Activated CD4-positive, alpha-beta memory T cell treated with anti-CD3 and anti-CD28 coated beads for 36 hours (primary cell): ENCODE data around the gene PTPRE. TPM values are rescaled to one million over a fixed set of nuclear protein-coding genes. Genes with fewer than 3 reads are reported as not detected.

Source experiments
- CTCF ChIA-PET: fragments of 350-600 bp; sonication (Branson Sonifier 250); formaldehyde crosslinking; loops from one replicate; lab custom pipeline; 2021; ENCODE audit warnings: antibody characterized with exemption, inconsistent platforms; lab: Charles Lee
- POLR2A ChIA-PET: fragments of 350-600 bp; sonication (Branson Sonifier 250); formaldehyde crosslinking; loops from one replicate; lab custom pipeline; 2021; ENCODE audit warnings: antibody characterized with exemption; lab: Charles Lee
- DNase-seq: peaks from one replicate; pipeline ENCODE4 v3.0.0-alpha.2; 2020
- H3K27ac Mint-ChIP-seq: one replicate; pipeline ENCODE4 v1.8.0; 2021; ENCODE audit warnings: mixed read lengths
- H3K27me3 Mint-ChIP-seq: one replicate; pipeline ENCODE4 v1.8.0; 2021; ENCODE audit warnings: mixed read lengths
- H3K36me3 Mint-ChIP-seq: one replicate; pipeline ENCODE4 v1.8.0; 2021; ENCODE audit warnings: mixed read lengths
- H3K4me1 Mint-ChIP-seq: one replicate; pipeline ENCODE4 v1.8.0; 2021; ENCODE audit warnings: low read depth, mixed read lengths
- H3K4me3 Mint-ChIP-seq: one replicate; pipeline ENCODE4 v1.8.0; 2021; ENCODE audit warnings: mild to moderate bottlenecking, mixed read lengths
- H3K9me3 Mint-ChIP-seq: one replicate; pipeline ENCODE4 v1.8.0; 2021; ENCODE audit warnings: mixed read lengths
- intact Hi-C: fragments of 100-400 bp; cut with micrococcal nuclease; formaldehyde crosslinking; loops from one replicate; pipeline ENCODE4 v1.15.1; 2023
- total RNA-seq, 2 experiments: library from RNA; stranded (reverse); gene quantifications; one replicate each; pipeline ENCODE4 v1.2.3, GENCODE V29; 2021

PTPRE gene
- total RNA-seq, 2 experiments from 2014 or later: 29.4 to 34.0 TPM

GRCh38 chr10:128064108-128064969, 157.4 kb downstream of the PTPRE start:
- peak; percentile 91 for DNase-seq
- intact Hi-C loops: loop anchor here (1.0 to 2.0 kb wide), 4 partner anchors 16 to 73 kb away; partner anchors contain the start of gene MKI67
- H3K27ac Mint-ChIP-seq: peak overlapping the region; percentile 96
- H3K9me3 Mint-ChIP-seq: peaks cover 3% of the 10 kb centered on the region
- ChIA-PET CTCF (interaction anchor here (0.7 to 8.5 kb wide), 14 partner anchors 13 to 348 kb away, joined by 3 to 83 read pairs (median 4); partner anchors contain the start of gene PTPRE), POLR2A (interaction anchor here (0.6 to 5.6 kb wide), 9 partner anchors 12 to 78 kb away, joined by 3 to 135 read pairs (median 5); partner anchors contain the start of gene MKI67)
- no peaks in the 10 kb centered on the region for H3K27me3 Mint-ChIP-seq
- peaks cover 58% of the 10 kb centered on the region for H3K4me1 Mint-ChIP-seq
- H3K4me3 Mint-ChIP-seq: peak overlapping the region; percentile 59
- peaks cover 65% of the 10 kb centered on the region for H3K36me3 Mint-ChIP-seq

GRCh38 chr10:128064970-128065580, 158.2 kb downstream of the PTPRE start:
- ChIA-PET POLR2A (interaction anchor here (0.6 to 5.6 kb wide), 6 partner anchors 14 to 79 kb away, joined by 3 to 135 read pairs (median 6); no protein-coding TSS in a partner anchor), CTCF (interaction anchor here (0.9 to 8.5 kb wide), 8 partner anchors 16 to 349 kb away, joined by 3 to 83 read pairs (median 10); partner anchors contain the start of gene PTPRE)
- no peaks in the 10 kb centered on the region for H3K27me3 Mint-ChIP-seq
- intact Hi-C loops: loop anchor here (1.0 to 2.0 kb wide), 4 partner anchors 17 to 74 kb away; partner anchors contain the start of gene MKI67
- H3K27ac Mint-ChIP-seq: peak overlapping the region; percentile 96
- H3K4me3 Mint-ChIP-seq: no peak overlapping the region
- DNase-seq: no peak
- peaks cover 3% of the 10 kb centered on the region for H3K9me3 Mint-ChIP-seq
- H3K36me3 Mint-ChIP-seq: peaks cover 70% of the 10 kb centered on the region
- peaks cover 63% of the 10 kb centered on the region for H3K4me1 Mint-ChIP-seq

GRCh38 chr10:128065881-128066534, 159.1 kb downstream of the PTPRE start:
- Mint-ChIP-seq H3K4me3 (no peak overlapping the region), H3K27me3 (no peaks in the 10 kb centered on the region), H3K27ac (peak overlapping the region; percentile 45), H3K9me3 (peaks cover 3% of the 10 kb centered on the region), H3K4me1 (peaks cover 63% of the 10 kb centered on the region), H3K36me3 (peaks cover 72% of the 10 kb centered on the region)
- DNase-seq: peak; percentile 10
- POLR2A ChIA-PET: interaction anchor here (5.6 kb wide), 1 partner anchor 18 kb away, joined by 135 read pairs; no protein-coding TSS in a partner anchor
- intact Hi-C loops: loop anchor here (2.0 kb wide), 1 partner anchor 39 kb away; no protein-coding TSS in a partner anchor
- CTCF ChIA-PET: interaction anchor here (3.1 to 8.5 kb wide), 3 partner anchors 17 to 55 kb away, joined by 17 to 83 read pairs (median 60); no protein-coding TSS in a partner anchor

- Mint-ChIP-seq H3K36me3 (peaks cover 74% of the 10 kb centered on the region), H3K27me3 (no peaks in the 10 kb centered on the region), H3K27ac (peak overlapping the region; percentile 38), H3K4me1 (peaks cover 61% of the 10 kb centered on the region), H3K4me3 (no peak overlapping the region), H3K9me3 (peaks cover 3% of the 10 kb centered on the region)
- ChIA-PET CTCF (interaction anchor here (8.5 to 10.7 kb wide), 2 partner anchors 30 to 32 kb away, joined by 83 to 244 read pairs; no protein-coding TSS in a partner anchor), POLR2A (no interaction called here)
- intact Hi-C loops: no loop called here
- peak; percentile 8 for DNase-seq
These were observed 160.0 kb downstream of the PTPRE start for GRCh38 chr10:128066870-128067382.

GRCh38 chr10:128067691-128068397, 160.9 kb downstream of the PTPRE start:
- no peak overlapping the region for H3K4me3 Mint-ChIP-seq
- intact Hi-C loops: no loop called here
- POLR2A ChIA-PET: no interaction called here
- peak; percentile 7 for DNase-seq
- H3K9me3 Mint-ChIP-seq: peaks cover 3% of the 10 kb centered on the region
- CTCF ChIA-PET: interaction anchor here (3.1 to 10.7 kb wide), 3 partner anchors 31 to 161 kb away, joined by 50 to 244 read pairs (median 66); partner anchors contain the start of gene PTPRE
- H3K4me1 Mint-ChIP-seq: peaks cover 52% of the 10 kb centered on the region
- no peak overlapping the region for H3K27ac Mint-ChIP-seq
- H3K36me3 Mint-ChIP-seq: peaks cover 69% of the 10 kb centered on the region
- H3K27me3 Mint-ChIP-seq: no peaks in the 10 kb centered on the region

GRCh38 chr10:128068398-128069285, 161.7 kb downstream of the PTPRE start:
- peaks cover 44% of the 10 kb centered on the region for H3K4me1 Mint-ChIP-seq
- H3K4me3 Mint-ChIP-seq: no peak overlapping the region
- no peaks in the 10 kb centered on the region for H3K27me3 Mint-ChIP-seq
- H3K9me3 Mint-ChIP-seq: peaks cover 3% of the 10 kb centered on the region
- CTCF ChIA-PET: interaction anchor here (0.7 to 10.7 kb wide), 31 partner anchors 10 to 246 kb away, joined by 3 to 244 read pairs (median 5); partner anchors contain the start of genes MKI67 and PTPRE
- H3K36me3 Mint-ChIP-seq: peaks cover 72% of the 10 kb centered on the region
- no peak overlapping the region for H3K27ac Mint-ChIP-seq
- peak; percentile 15 for DNase-seq
- intact Hi-C loops: loop anchor here (1.0 kb wide), 4 partner anchors 33 to 161 kb away; partner anchors contain the start of gene PTPRE
- POLR2A ChIA-PET: interaction anchor here (1.1 to 1.5 kb wide), 5 partner anchors 21 to 161 kb away, joined by 3 to 7 read pairs (median 6); partner anchors contain the start of gene PTPRE

- Mint-ChIP-seq H3K27me3 (no peaks in the 10 kb centered on the region), H3K36me3 (peaks cover 75% of the 10 kb centered on the region), H3K4me3 (no peak overlapping the region), H3K27ac (no peak overlapping the region), H3K4me1 (peaks cover 35% of the 10 kb centered on the region), H3K9me3 (peaks cover 3% of the 10 kb centered on the region)
- POLR2A ChIA-PET: interaction anchor here (1.1 to 1.5 kb wide), 5 partner anchors 22 to 162 kb away, joined by 3 to 7 read pairs (median 6); partner anchors contain the start of gene PTPRE
- DNase-seq: peak; percentile 86
- CTCF ChIA-PET: interaction anchor here (0.7 to 10.7 kb wide), 33 partner anchors 9 to 246 kb away, joined by 3 to 244 read pairs (median 4); partner anchors contain the start of genes MKI67 and PTPRE
- intact Hi-C loops: loop anchor here (1.0 kb wide), 4 partner anchors 34 to 162 kb away; partner anchors contain the start of gene PTPRE
These were observed 162.6 kb downstream of the PTPRE start for GRCh38 chr10:128069351-128070051.

GRCh38 chr10:128070161-128070560, 163.3 kb downstream of the PTPRE start:
- POLR2A ChIA-PET: interaction anchor here (1.4 to 1.6 kb wide), 3 partner anchors 23 to 42 kb away, joined by 3 to 6 read pairs (median 5); no protein-coding TSS in a partner anchor
- CTCF ChIA-PET: interaction anchor here (1.0 to 10.7 kb wide), 11 partner anchors 18 to 175 kb away, joined by 3 to 244 read pairs (median 19); partner anchors contain the start of gene PTPRE
- H3K36me3 Mint-ChIP-seq: peaks cover 75% of the 10 kb centered on the region
- DNase-seq: peak; percentile 3
- no peaks in the 10 kb centered on the region for H3K27me3 Mint-ChIP-seq
- intact Hi-C loops: no loop called here
- H3K27ac Mint-ChIP-seq: no peak overlapping the region
- peaks cover 3% of the 10 kb centered on the region for H3K9me3 Mint-ChIP-seq
- H3K4me3 Mint-ChIP-seq: no peak overlapping the region
- peaks cover 29% of the 10 kb centered on the region for H3K4me1 Mint-ChIP-seq
